ENCODE results near the gene ITGBL1. TPM values are rescaled to one million over a fixed set of nuclear protein-coding genes. Genes with fewer than 3 reads are reported as not detected.

The ITGBL1 gene
- total RNA-seq, 1 experiment from 2014 or later, result 37.1 TPM

DNA sequence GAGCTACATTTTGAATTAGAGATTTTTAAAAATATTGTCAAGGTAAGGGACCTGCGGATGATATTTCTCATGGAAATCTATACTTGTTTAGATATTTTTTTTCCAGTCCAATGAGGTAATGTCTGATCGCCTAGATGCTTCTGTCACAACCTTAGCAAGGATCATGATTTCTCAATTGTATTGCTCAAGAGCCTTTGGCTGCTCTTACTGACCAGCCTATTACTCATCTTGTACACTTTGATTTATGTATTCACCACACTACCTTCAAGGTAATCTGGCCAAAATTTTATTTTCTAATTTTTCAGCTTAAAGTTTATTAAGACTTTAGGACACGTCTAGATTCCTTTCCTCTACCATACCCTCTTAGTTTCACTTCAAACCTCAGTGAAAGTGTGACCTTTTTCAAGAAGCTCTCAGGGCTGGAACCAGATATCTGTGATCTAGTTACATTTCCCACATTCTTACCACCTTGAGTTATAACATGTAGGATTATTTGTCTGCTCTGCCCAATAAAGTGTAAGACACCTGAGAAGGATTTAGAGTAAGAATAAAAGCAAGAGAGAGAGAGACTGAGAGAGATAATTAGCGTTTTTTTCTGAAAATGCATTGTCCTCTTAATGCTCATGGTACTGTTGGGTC lies 197.1 kb downstream of the ITGBL1 start:
- TF ChIP-seq EZH2phosphoT487 (IDR thresholded peaks at IDR 0.05; ENCODE audit: borderline replicate concordance, low read length) (no peak), EZH2 (IDR thresholded peaks at IDR 0.05; ENCODE audit: low read length, unreplicated experiment) (no peak)
- TF ChIP-seq, protein P1, sequence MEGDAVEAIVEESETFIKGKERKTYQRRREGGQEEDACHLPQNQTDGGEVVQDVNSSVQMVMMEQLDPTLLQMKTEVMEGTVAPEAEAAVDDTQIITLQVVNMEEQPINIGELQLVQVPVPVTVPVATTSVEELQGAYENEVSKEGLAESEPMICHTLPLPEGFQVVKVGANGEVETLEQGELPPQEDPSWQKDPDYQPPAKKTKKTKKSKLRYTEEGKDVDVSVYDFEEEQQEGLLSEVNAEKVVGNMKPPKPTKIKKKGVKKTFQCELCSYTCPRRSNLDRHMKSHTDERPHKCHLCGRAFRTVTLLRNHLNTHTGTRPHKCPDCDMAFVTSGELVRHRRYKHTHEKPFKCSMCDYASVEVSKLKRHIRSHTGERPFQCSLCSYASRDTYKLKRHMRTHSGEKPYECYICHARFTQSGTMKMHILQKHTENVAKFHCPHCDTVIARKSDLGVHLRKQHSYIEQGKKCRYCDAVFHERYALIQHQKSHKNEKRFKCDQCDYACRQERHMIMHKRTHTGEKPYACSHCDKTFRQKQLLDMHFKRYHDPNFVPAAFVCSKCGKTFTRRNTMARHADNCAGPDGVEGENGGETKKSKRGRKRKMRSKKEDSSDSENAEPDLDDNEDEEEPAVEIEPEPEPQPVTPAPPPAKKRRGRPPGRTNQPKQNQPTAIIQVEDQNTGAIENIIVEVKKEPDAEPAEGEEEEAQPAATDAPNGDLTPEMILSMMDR (conservative IDR thresholded peaks at IDR 0.05; ENCODE audit: low read depth, low read length), result no peak
- CTCF ChIA-PET, result no interaction called here

DNA sequence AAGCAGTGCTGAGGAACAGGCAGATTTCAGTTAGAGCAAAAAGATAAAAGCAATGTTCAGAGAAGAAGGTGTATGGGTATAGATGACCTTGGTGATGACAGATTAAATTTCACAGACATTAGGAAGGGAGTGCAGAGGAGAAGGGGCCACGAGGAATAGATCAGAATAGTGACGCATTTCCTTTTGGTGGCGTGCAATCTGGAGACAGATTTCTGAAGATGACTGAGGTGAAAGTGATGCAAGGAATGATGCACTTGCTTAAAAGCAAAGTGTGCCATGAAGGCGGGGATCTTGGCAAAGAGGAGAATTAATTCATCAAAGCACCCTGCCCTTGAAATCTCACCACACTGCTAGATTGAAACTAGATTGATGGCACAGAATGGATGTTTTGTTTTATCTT lies 202.4 kb downstream of the ITGBL1 start:
- no peak overlapping the region for H3K27ac ChIP-seq (ENCODE audit: low read length)
- no peak overlapping the region for H2AFZ ChIP-seq (ENCODE audit: low read length)
- peaks cover 7% of the 10 kb centered on the region; the same call in 1 of the 2 replicates for H3K79me2 ChIP-seq (ENCODE audit: low read length)
- H3K9me2 ChIP-seq (replicated peaks; ENCODE audit: low read length), result no peaks in the 10 kb centered on the region
- no peaks in the 10 kb centered on the region for H3K27me3 ChIP-seq (ENCODE audit: low read length)
- H3K9me3 ChIP-seq (ENCODE audit: low read length), result no peaks in the 10 kb centered on the region
- no peaks in the 10 kb centered on the region for H4K20me1 ChIP-seq (ENCODE audit: low read length)
- CTCF ChIA-PET, result no interaction called here
- ATAC-seq (no peak), DNase-seq (no peak)
- H3F3A ChIP-seq (ENCODE audit: low read length, unreplicated experiment), result no peaks in the 10 kb centered on the region
- no peak overlapping the region for H3K4me3 ChIP-seq (ENCODE audit: low read length)
- H3K4me1 ChIP-seq (ENCODE audit: insufficient read depth, low read length), result peaks cover 4% of the 10 kb centered on the region
- intact Hi-C loops (cut with micrococcal nuclease), result no loop called here
- no TSS peak for BruUV-seq (replicated peaks)
- H3K9ac ChIP-seq (ENCODE audit: low read length), result no peak overlapping the region
- no peak overlapping the region for H3K4me2 ChIP-seq (ENCODE audit: low read length)
- H3K36me3 ChIP-seq (ENCODE audit: low read depth, low read length), result no peaks in the 10 kb centered on the region
- POLR2A ChIA-PET (ENCODE audit: unreplicated experiment), result no interaction called here
- TF ChIP-seq EZH2phosphoT487 (IDR thresholded peaks at IDR 0.05; ENCODE audit: borderline replicate concordance, low read length) (no peak), EZH2 (IDR thresholded peaks at IDR 0.05; ENCODE audit: low read length, unreplicated experiment) (no peak)
- TF ChIP-seq, protein P1 (conservative IDR thresholded peaks at IDR 0.05; ENCODE audit: low read depth, low read length), result no peak

More for the DNA sequence above, 197.1 kb downstream of the ITGBL1 start:
- H3K36me3 ChIP-seq (ENCODE audit: low read depth, low read length), result no peaks in the 10 kb centered on the region
- peak overlapping the region; percentile 68 for H3K27ac ChIP-seq (ENCODE audit: low read length)
- ATAC-seq (peak; percentile 98), DNase-seq (peak; percentile 88)
- H3K4me1 ChIP-seq (ENCODE audit: insufficient read depth, low read length), result peaks cover 27% of the 10 kb centered on the region
- peaks cover 22% of the 10 kb centered on the region for H3K79me2 ChIP-seq (ENCODE audit: low read length)
- no peaks in the 10 kb centered on the region for H3K9me3 ChIP-seq (ENCODE audit: low read length)
- no peaks in the 10 kb centered on the region for H3K27me3 ChIP-seq (ENCODE audit: low read length)
- no peak overlapping the region for H3K9ac ChIP-seq (ENCODE audit: low read length)
- intact Hi-C loops (cut with micrococcal nuclease), result loop anchor here (5.0 kb wide), 1 partner anchor 108 kb away; no protein-coding TSS in a partner anchor
- no peak overlapping the region for H2AFZ ChIP-seq (ENCODE audit: low read length)
- no peaks in the 10 kb centered on the region for H3K9me2 ChIP-seq (replicated peaks; ENCODE audit: low read length)
- no peaks in the 10 kb centered on the region for H4K20me1 ChIP-seq (ENCODE audit: low read length)
- BruUV-seq (replicated peaks), result no TSS peak
- peak overlapping the region; percentile 58 for H3K4me3 ChIP-seq (ENCODE audit: low read length)
- peak overlapping the region; percentile 82 for H3K4me2 ChIP-seq (ENCODE audit: low read length)
- H3F3A ChIP-seq (ENCODE audit: low read length, unreplicated experiment), result peaks cover 9% of the 10 kb centered on the region
- POLR2A ChIA-PET (ENCODE audit: unreplicated experiment), result no interaction called here

DNA sequence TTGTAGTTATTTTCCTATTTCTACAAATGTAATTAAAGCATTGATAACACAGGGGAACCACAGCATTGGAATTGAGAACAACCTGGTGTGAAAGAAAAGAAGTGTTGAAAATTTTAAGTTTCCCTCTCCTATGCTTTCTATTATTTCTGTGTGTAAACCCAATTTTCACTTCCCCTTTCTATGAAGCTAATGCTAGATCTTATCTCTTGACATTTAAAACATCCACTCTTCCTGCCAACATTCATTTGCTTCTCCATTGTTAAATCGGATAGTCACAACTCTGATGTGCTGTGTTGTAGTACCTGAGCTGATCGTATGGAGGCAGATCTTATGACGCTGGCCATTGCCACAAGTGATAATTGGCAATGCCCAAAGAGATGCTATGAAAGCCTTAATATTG lies 203.0 kb downstream of the ITGBL1 start:
- H3K4me1 ChIP-seq (ENCODE audit: insufficient read depth, low read length), result no peaks in the 10 kb centered on the region
- no peak for DNase-seq
- H3K9me3 ChIP-seq (ENCODE audit: low read length), result no peaks in the 10 kb centered on the region
- CTCF ChIA-PET, result no interaction called here
- no TSS peak for BruUV-seq (replicated peaks)
- peaks cover 3% of the 10 kb centered on the region; the same call in 1 of the 2 replicates for H3K79me2 ChIP-seq (ENCODE audit: low read length)
- H3F3A ChIP-seq (ENCODE audit: low read length, unreplicated experiment), result no peaks in the 10 kb centered on the region
- no peak overlapping the region for H3K9ac ChIP-seq (ENCODE audit: low read length)
- no peak for TF ChIP-seq EZH2phosphoT487 (IDR thresholded peaks at IDR 0.05; ENCODE audit: borderline replicate concordance, low read length)
- POLR2A ChIA-PET (ENCODE audit: unreplicated experiment), result no interaction called here
- H3K36me3 ChIP-seq (ENCODE audit: low read depth, low read length), result no peaks in the 10 kb centered on the region
- intact Hi-C loops (cut with micrococcal nuclease), result no loop called here
- H4K20me1 ChIP-seq (ENCODE audit: low read length), result no peaks in the 10 kb centered on the region
- no peak for ATAC-seq
- no peaks in the 10 kb centered on the region for H3K27me3 ChIP-seq (ENCODE audit: low read length)
- H3K4me2 ChIP-seq (ENCODE audit: low read length), result no peak overlapping the region
- no peak overlapping the region for H2AFZ ChIP-seq (ENCODE audit: low read length)
- no peak overlapping the region for H3K27ac ChIP-seq (ENCODE audit: low read length)
- no peak overlapping the region for H3K4me3 ChIP-seq (ENCODE audit: low read length)
- no peaks in the 10 kb centered on the region for H3K9me2 ChIP-seq (replicated peaks; ENCODE audit: low read length)
